GDM1 (cell line): Measurements from ENCODE around the gene ERC2.

Source experiments
- DNase-seq: peaks from one replicate; lab custom pipeline; 2025; lab: John Stamatoyannopoulos, UW

The ERC2 gene

DNA sequence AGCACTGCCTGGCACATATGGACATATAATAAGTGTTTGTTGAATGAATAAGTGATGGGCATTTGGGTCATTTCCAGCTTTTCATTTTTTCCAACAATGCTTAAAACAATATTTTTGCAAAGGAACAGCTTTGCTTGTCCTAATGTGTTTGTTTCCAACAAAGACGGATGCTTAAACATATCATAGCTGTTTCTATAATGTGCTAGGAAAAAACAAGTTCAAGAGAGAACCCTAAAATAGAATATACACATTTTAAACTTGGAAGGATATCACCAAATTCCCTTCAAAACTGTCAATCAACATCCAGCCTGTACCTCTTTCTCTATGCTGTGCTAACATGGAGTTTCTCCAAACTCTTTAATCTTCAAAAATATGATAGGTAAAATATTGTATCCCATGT is 756.6 kb downstream of the ERC2 start:
- DNase-seq = no peak

DNA sequence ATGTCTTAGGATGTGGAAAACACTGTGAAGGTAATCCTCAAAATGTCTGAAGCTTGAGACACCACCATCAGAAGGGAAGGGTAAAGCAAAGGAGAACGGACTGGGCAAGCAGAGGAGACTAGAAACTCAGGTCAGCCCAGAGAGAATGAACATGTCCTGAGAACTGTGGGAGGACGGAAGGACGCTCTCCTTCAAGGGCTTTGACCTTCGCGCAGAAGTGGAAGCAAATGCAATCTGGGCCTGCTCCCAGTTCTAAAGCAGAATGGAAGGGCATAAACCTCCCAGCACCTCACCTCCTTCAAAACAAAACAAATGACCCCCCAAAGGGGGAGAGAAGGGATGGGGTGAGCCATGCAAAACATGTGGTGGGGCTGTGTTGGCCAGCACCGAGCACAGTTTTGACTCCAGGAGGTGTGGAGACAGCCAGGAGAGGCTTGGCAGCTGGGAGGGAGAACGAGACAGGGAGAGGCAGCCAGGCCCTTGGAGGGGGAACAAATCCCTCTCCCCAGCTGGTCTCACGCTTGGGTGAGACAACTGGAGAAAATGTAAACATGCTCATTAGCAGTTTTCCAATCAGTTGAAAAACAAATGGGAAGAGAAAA is 758.8 kb downstream of the ERC2 start:
- no peak for DNase-seq

DNA sequence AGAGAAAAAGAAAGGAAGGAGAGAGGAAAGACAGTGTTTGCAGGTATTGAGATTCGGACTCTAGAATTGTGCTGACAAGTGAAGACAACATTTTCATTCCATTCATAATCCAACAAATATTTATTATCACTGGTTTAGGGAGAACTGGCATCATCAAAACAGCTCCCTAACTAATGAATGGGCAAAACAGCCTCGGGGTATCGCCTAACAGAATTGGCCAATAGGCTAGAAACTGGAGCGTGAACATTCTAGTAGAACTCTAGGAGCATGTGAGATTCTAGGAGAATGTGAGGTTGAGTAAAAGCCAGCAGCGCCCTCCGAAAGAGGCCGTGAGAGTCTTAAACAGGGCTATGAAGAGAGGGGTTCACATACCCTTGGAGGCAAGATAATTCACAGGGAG is 759.3 kb downstream of the ERC2 start:
- DNase-seq = no peak

DNA sequence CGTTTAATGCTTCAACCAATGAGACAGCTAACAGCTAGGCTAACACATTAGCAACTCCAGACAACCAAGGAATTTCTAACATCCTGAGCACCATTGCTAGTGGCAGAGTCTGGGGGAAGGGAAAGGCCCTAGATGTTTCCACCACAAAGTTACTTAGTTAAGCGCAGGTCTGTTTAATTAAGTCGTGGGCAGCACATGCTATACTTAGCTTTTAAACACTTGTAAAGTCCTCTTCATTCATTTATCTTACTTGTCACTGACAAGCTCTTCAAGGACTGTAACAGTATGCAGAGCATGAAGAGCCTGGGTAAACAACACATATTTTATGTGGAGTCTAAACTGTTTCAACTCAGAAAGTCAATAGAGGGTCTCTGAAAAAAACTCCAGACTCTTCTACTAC is 760.0 kb downstream of the ERC2 start:
- DNase-seq = no peak

DNA sequence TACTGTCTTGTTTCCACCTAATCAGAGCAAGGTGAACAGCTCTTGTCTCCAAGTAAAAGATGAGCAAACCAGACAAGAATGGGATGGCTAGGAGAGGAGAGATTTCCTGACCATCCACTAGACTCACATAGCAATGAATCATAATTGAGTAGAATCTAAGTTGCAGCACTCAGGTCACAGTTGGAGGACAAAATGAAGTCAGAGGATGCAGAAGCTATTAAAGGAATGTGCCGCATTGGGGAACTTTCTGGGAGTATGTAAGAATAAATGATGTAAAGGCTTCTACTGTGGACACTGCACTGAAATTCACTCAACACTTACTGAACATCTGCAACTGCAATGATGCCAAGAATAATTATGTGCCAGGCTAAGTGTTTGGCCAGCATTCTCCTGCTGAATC is 763.7 kb downstream of the ERC2 start:
- DNase-seq = no peak

DNA sequence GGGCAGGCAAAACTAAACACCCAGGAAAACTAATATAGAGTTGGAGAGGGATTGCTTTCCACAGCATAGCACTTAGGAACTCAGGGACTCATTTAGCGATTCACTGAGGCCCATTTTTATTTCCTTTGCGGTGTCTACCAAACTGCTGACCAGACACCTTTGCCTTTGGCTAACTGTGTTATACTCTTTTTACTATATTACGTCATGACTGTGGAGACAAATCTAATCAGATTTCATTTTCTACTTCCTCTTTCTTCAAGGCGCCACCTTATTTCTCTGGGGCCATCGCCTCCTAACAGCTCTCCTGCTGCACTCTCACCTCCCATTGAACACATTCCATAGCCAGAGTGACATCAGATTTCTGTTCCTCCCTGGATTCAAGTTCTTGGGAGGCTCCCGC is 765.4 kb downstream of the ERC2 start:
- DNase-seq = no peak

DNA sequence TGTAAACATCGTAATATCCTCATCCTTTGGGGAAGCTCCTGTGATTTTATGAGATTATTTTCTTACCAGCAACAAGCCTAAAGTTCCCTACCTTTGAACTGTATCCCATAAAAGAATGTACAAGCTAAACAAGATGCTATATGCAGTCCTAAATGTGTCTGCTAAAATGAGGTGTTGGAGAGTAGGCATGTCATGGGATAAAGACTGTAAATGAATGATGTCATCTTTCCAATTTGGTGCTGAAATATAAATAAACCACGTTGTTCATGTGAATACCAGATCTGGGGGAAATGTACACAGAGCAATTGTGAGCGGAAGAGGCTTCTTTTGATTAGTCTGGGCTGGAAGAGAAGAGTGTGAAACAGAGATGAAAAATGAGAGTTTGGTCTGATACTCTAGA is 766.3 kb downstream of the ERC2 start:
- no peak for DNase-seq

DNA sequence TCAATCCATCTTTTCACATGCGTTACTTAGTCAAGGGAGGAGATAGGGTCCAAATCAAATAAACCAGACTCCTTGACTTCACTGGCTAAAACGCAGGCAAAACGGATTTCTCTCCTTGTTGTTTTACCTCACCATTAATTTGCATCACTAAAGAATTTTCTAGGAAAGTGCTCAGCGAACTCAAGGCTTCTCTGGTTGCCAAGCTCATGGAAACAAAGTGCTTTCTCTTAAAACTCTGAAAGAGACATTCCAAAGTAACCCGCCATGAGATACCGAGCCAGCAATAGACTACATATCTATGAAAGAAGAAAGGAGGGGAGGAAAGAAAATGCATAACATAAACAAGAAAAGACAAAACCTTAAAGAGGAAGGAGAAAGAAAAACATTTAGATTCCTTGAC is 769.4 kb downstream of the ERC2 start:
- no peak for DNase-seq

DNA sequence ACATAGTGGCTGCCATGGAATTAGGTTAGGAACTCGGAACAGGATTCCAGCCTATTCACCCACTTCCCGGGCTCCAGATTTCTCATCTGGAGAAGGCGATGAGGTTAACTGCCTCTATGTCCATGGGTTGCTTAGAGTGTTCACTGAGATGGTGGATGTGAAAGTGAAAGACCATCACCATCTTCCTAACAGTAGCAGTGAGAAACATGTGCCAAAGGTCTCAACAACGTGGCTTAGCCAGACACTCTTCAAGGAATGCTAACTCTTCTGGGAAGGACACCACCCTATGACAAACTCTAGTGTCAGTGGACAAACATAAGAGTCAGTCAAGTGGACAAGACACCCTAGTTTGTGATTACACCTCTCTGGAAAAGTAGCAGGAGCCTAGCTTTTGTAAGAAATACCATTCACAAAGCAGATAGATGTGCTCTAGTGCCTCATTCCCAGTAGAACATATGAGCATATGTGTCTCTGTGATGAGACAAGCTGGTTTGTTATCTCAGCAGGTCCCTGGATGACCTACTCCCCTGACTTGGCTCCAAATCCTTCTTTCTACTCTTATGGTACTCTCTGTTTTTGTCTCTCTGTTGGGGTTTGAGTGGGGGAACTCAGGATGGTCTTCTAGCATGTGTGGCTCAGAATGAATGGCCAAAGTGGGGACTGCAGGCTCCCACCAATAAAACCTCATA is 770.9 kb downstream of the ERC2 start:
- no peak for DNase-seq

DNA sequence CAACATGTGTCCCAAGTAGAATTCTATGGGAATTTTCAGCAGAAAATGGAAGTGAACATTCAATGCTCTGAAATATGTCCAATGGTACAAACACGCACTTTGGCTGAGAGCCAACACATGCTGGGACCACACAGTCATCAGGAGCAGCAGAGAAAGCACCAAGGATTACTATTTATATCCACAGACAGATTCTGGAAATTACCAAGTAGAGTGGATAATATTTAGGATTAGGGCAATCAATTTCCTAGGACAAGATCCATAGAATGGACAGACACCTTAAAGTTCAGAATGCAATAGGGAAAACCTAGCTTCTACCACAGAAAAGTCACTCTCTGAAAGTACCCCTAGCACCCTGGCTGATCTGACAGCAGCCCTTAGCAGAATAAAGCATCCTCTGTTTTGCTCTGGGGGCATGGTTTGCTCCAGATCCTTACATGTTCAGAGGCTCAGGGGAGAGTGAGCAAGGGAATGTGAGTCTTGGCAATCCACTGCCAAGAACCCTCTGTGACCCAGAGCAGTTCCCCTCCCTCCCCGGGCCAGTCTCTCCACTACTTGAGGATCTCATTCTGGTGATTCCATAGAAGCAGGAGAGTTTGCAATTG is 775.2 kb downstream of the ERC2 start:
- DNase-seq = no peak

DNA sequence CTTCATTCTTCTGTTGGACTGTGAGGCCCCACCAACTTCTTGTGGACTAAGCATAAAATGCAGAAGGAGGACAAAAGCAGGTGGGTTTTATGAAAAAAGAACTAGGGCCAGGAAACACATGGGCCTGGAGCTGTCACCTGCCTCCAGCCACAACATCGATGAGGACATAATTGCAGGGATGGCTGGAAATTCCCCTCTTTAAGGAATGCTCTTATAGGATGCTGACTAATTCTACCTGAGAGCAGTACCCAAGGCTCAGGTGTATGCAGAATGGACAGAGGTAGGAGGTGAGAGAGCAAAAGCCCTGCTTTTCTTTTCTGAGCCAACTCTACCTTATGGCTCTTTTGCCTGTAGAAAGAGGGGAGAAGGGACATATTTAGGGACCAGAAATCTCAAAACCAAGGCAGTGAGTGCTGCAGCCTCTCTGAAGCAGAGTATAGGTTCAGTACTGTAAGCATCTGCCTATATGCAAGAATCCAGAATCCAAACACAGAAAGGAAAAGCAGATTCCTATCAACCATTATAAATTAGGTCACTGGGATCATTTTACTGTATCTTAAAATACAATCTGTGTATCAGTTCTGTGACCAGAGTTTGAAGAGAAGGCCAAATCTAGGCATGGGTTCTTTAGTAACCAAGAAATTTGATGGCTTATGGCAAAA is 775.8 kb downstream of the ERC2 start:
- DNase-seq = no peak

DNA sequence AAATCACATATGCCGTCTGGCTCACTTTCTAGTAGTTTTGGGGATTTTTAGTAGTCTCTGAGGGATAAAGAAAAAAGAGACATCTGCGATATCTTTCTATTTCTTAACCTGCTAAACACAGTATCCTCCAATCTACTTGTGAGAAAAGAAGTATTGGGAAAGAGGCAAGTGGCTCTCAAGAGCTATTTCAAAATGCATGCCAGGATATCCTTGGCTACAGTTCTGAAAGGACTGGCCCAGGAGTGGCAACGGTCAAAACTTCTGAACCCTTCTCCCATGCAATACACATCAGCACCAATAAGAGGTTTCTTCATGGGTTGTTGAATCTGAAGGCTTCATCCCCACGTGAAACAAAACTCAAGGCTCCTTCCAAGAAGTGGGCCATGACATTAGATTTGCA is 777.1 kb downstream of the ERC2 start:
- DNase-seq = no peak

DNA sequence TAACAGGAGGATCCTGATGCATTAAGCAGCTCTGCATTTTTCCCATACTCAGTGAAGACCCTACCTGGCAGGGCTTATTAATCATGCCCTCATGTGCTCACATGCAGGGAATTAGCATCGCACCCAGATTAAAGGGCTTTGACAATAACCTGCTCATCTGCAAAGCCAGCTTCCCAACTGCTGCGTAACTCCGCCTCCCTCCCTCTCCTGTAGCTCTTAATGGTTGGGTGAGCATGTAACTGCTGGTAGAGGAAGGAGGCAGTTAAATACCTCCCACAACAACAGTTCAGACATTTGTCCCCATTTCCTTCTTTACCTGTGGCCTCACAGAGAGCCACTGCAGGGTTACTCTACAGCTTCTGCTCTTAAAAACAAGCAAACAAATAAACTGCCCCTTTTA is 777.5 kb downstream of the ERC2 start:
- no peak for DNase-seq

DNA sequence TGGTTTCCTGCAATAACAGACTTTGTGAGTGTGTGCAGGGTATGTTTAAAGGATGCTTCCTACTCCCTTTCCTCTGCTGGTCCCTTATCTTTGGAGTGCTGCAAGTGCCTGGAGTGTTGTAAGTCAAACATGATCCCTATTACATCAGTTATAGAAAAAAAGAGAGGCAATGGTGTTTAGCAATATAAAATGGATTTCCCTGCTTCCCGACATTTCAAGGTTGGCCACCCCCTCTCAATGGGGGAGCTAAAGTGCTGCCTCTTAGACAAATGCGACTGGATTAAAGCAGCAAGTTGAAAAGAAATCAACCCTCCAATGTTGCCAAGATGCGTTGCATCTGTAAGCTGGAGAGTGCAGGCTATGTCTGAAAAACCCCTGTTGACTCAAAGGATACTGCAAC is 778.1 kb downstream of the ERC2 start:
- DNase-seq = no peak

DNA sequence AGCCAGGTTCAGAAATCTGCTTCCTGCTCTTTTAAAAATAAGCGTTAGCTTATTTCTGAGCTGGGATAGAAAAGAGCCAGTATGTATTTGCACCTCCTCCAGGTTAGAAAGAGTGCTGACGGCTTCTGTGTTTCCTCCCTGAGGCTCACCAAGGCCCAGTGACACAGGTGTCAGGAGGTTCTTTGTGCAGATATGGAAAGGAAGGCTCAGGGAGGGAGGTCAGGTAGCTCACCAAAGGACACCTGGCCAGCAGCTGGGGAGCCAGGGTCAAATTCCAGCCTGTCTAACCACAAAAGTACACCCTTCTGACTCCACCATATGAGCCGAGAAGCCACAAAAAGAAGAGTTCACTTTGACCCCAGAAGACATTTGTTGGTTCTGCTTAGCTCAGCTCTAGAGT is 780.1 kb downstream of the ERC2 start:
- no peak for DNase-seq

DNA sequence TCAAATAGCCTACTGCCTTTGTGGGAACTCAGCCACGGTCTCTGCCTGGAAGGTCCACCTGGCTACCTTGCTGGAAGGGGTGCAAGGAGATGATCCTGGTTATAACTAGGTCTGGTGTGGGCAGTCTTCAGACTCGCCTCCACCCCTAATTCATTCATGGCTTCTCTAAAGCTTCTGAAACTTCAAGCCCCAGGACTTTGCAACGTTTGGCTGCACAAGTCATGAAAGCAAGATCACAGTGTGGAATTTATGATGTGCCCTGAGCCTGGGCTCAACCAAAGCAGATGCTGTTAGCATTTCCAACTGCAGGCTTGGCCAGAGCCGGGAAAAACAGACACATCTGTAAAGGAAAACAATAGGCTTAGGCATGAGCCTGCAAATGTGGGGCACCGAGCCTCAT is 780.7 kb downstream of the ERC2 start:
- DNase-seq = no peak

DNA sequence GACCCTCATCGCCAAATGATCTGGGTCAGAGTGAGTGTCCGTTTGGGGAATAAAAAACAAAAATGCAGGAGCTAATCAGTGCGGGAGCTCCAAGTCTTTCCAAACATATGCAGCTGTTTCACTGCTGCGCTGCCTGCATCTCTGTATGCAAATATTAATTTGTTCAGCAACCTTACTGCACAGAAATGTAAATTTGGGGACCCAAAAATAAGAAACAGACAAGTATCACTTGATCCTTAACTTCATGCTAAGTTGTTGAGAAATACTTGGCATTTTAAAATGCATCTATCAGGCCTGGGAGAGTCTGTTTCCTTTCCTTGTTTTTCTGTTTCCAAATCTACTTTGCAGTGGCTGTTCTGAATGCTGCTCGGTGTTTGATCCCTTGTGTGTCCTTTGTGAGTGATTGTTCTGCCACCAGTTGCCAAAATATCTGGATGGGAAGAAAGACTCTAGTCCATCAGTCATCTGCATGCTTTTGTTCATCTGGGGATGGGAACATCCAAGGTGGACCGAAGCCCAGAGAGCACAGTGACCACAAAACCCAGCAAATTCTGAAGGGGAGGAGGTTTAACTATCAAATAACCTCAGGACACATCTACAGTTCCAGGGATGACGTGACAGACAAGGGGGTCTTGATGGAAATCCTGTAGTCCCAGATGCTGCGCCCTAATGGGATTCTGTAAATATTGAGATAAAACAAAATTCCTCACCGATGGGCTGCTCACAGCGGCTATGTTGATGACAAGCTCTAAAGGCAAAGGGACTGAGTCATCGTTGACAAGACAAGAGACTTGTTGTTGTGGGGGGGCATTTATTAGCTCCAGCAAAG is 781.6 kb downstream of the ERC2 start:
- no peak for DNase-seq

DNA sequence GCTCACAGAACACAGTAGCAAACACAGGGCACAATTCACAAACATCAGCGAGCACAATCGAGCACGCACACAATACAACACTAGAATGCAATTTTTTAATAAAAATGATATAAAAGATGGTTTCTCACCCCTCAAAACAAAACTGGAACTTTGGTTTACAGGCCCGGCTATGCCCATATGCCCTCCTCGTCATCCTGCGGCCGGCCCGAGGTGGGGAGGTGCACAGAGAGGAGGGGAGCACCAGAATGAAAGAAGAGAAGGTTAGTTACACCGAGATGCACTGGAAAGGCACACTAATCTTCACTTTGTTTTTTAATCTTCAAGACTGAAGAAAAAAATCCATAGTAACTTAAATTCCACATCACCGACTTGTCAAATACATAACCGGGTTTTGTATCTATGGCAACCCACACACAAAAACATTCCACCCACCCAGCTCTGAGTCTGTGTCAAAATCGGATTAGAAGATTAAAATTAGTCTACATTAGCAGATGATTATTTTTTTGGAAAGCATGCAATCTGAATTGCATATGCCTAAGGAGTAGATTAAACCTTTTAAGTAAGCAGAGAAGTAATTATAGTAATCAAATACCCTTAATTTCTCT is 784.5 kb downstream of the ERC2 start:
- no peak for DNase-seq

DNA sequence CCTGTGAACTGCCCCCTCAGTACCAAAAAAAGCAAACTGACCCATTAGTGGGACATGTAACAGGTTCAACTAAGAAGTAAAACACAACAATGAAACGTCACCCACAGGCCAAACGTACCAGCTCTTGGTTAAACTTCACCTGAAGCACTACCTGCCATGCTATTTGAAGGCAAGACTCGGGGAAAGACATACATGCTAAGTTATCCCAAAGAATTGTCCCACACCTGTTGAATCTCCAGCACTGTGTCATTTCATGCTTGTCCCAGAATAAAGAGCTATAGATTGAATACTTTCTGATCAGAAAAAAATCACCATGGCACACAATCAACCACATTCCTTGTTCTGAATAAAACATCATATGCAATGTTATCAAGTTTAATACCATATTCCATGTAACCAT is 785.8 kb downstream of the ERC2 start:
- DNase-seq = no peak

DNA sequence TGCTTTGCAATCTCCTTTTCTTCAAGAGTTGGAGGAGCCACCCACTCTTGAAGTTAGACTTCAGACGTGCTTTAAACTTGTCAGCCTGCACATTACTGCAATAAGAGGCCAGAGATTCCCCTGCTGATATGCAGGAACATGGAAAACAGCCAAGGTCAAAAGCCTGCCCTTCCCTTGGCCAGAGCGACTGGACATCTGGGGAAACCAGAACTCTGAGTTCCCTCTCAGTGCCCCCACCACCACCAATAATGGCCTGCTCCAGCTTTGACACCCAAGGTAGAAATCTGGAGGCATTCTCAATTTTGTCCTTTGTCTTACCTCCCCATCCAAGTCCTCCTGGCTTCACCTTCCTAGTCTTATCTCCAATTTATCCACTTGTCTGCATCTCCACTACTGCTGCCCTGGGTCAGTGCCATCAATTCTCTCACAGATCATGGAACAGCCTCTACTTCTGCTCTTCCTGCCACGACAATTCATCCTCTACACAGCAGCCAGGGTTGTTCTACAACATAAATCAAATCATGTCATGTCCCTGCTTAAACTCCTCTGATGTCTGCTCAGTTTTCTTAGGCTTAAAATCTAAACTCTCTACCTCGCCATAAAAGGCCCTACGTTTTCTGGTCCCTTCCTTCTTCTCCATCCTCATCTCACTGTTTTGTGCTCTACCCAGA is 789.6 kb downstream of the ERC2 start:
- no peak for DNase-seq

DNA sequence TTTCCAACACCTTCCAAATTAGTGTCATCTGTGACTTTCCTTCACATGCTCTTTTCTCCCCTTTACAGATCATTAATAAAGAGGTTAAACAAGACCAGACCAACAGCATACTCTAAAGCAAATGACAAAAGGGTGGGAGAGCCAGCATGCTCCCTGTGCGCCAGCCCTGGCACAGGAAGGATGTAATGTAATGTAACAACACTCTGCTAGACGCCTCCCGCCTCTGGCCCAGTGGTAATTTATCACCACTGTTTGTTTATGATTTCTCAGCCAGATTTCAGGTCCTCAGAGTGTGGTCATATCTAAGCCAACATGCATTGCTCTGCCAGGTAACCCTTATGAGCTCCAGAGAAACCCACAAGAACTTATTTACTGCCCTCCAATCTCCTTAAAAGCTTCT is 791.6 kb downstream of the ERC2 start:
- no peak for DNase-seq
